NCI-H1105 (cell line): ENCODE measurements around the gene WDR46.
"Not testable (repeated sequence)": the region's sequence is repeated elsewhere in the genome, so short reads cannot be mapped to it uniquely, and the experiment has no call there.

Experiments
- DNase-seq: peaks from one replicate; lab custom pipeline; 2025; lab: John Stamatoyannopoulos, UW

Gene WDR46

GRCh38 chr6:33271117-33271467 is 17.9 kb downstream of the WDR46 start:
- no peak for DNase-seq

GRCh38 chr6:33264015-33264414 is 25.0 kb downstream of the WDR46 start:
- DNase-seq, result no peak

- DNase-seq, result not testable (repeated sequence)
Observed at GRCh38 chr6:33262490-33262889, 26.5 kb downstream of the WDR46 start.

GRCh38 chr6:33259032-33259431 is 30.0 kb downstream of the WDR46 start:
- DNase-seq, result no peak

- no peak for DNase-seq
Observed at GRCh38 chr6:33254591-33254990, 34.4 kb downstream of the WDR46 start.

GRCh38 chr6:33252759-33253158 is 36.3 kb downstream of the WDR46 start:
- DNase-seq, result no peak

- DNase-seq, result no peak
Observed at GRCh38 chr6:33251395-33252012, 37.5 kb downstream of the WDR46 start.

- DNase-seq, result no peak
Observed at GRCh38 chr6:33250731-33251130, 38.3 kb downstream of the WDR46 start.

GRCh38 chr6:33249732-33250630 is 39.1 kb downstream of the WDR46 start:
- DNase-seq, result no peak

GRCh38 chr6:33248932-33249731 is 39.9 kb downstream of the WDR46 start:
- peak; percentile 98 for DNase-seq

- no peak for DNase-seq
Observed at GRCh38 chr6:33248643-33248931, 40.5 kb downstream of the WDR46 start.

GRCh38 chr6:33247977-33248642 is 40.9 kb downstream of the WDR46 start:
- peak; percentile 76 for DNase-seq

GRCh38 chr6:33243476-33243875 is 45.6 kb downstream of the WDR46 start:
- no peak for DNase-seq

- no peak for DNase-seq
Observed at GRCh38 chr6:33241968-33242367, 47.1 kb downstream of the WDR46 start.

- no peak for DNase-seq
Observed at GRCh38 chr6:33237741-33238140, 51.3 kb downstream of the WDR46 start.

- no peak for DNase-seq
Observed at GRCh38 chr6:33236852-33237251, 52.2 kb downstream of the WDR46 start.

GRCh38 chr6:33236328-33236727 is 52.7 kb downstream of the WDR46 start:
- no peak for DNase-seq

- DNase-seq, result no peak
Observed at GRCh38 chr6:33235221-33235634, 53.8 kb downstream of the WDR46 start.
